Smooth muscle cell of the umbilical artery (primary cell): ENCODE measurements around the gene ISL1. TPM values are rescaled to one million over a fixed set of nuclear protein-coding genes. Genes with fewer than 3 reads are reported as not detected.

Experiments
- total RNA-seq: library from RNA; depleted of rRNA; stranded (reverse); fragments of >200 nt; gene quantifications from 2 replicates; pipeline ENCODE4 v1.2.3, GENCODE V29; 2014

Gene ISL1
- 0.30 and 1.4 TPM in 2 replicates for total RNA-seq

GRCh38 chr5:51383131-51384121 is at the start of gene ISL1:
ISL1 (plus strand) TSS chr5:51383448; CDS start chr5:51383672, 224 bp downstream.

